DND-41 (cell line): Measurements from ENCODE around the gene MYH15.

Experiments used
- CTCF ChIP-seq: IDR thresholded peaks from 2 replicates; pipeline ENCODE4 v1.5.1; 2012; ENCODE audit warnings: borderline replicate concordance, low read length, moderate library complexity, mild to moderate bottlenecking; ENCODE audit not compliant: poor library complexity, severe bottlenecking; ENCODE audit errors: extremely low read depth
- EZH2 ChIP-seq: IDR thresholded peaks from 3 replicates; pipeline ENCODE4 v1.6.1; 2012; ENCODE audit warnings: borderline replicate concordance, low read depth, mild to moderate bottlenecking, moderate library complexity, low read length, inconsistent platforms; ENCODE audit not compliant: severe bottlenecking

GRCh38 chr3:108468577-108468976 is 41.8 kb downstream of the MYH15 start:
- TF ChIP-seq CTCF (no peak), EZH2 (no peak)
